ENCODE data around the gene ROBO2.
A peak's percentile ranks its signal among the peaks of the same experiment; 100 is the strongest.

The ROBO2 gene

DNA sequence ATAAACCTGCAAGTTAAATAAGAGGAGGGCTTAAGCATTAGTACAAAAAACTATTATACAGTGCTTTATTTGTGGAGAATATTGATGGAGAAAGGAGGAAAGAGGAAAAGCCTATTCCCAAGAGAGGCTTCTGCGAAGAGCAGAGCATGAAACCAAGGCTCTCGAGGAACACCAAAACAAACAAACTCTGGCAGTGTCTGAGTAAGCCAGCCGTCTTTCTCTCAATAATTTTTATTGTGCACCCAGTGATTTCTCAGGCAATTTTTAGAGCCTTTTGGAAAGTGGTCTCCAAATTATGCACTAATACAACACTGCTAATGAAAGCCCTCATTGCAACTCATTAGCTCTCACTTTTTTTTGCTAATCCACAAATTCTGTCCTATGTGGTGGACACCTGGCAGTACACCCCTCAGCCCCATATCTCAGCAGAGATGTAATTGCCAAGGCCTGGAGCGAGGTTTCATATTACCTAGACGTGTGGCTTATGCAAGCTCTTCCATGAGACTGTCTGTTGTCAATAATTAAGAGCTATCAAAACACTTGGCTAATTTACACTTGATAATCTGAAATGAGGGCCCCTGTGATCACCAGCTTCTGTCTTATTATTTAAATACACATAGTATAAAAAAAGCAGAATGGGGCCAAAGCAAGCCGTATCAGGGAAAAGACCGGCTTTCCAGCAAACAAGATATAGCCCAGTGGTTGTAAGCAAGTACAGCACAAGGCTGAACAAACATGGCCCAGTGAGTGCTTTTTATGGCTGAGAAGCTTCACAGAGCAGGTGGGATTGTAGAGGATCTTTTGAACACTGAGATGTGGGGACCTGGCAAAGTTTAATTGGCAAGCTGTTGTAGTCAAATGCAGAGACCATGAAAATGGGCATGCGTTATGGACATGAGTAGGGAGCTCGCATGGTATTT is 216.9 kb downstream of the ROBO2 start:
- no peak overlapping the region for H3K4me3 ChIP-seq (ENCODE audit: low read depth, low read length)
- DNase-seq (ENCODE audit: low read depth): no peak
- TF ChIP-seq, protein P1, sequence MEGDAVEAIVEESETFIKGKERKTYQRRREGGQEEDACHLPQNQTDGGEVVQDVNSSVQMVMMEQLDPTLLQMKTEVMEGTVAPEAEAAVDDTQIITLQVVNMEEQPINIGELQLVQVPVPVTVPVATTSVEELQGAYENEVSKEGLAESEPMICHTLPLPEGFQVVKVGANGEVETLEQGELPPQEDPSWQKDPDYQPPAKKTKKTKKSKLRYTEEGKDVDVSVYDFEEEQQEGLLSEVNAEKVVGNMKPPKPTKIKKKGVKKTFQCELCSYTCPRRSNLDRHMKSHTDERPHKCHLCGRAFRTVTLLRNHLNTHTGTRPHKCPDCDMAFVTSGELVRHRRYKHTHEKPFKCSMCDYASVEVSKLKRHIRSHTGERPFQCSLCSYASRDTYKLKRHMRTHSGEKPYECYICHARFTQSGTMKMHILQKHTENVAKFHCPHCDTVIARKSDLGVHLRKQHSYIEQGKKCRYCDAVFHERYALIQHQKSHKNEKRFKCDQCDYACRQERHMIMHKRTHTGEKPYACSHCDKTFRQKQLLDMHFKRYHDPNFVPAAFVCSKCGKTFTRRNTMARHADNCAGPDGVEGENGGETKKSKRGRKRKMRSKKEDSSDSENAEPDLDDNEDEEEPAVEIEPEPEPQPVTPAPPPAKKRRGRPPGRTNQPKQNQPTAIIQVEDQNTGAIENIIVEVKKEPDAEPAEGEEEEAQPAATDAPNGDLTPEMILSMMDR (IDR thresholded peaks at IDR 0.05; ENCODE audit: control insufficient read depth, extremely low read depth, insufficient read depth): no peak

DNA sequence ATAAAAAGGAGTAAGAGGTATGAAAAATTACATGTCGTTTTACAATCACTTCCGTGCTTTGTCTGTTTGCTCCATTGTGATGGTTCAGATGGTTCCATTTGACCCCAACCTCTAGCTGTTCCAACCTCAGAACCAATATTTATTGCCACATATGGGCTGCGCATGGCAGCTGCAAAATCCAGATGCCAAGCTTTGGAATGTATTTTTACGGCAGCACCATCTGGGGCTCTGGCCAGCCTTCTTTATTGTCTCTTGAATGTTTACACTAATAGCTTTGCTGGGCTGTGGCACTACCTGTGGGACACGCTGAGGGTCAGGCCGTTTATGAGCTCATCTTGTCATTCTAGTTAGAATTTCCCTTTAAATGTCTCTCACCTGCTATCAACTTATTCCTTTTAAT is 219.8 kb downstream of the ROBO2 start:
- TF ChIP-seq, protein P1 (IDR thresholded peaks at IDR 0.05; ENCODE audit: control insufficient read depth, extremely low read depth, insufficient read depth): no peak
- peak; percentile 18 for DNase-seq (ENCODE audit: low read depth)

DNA sequence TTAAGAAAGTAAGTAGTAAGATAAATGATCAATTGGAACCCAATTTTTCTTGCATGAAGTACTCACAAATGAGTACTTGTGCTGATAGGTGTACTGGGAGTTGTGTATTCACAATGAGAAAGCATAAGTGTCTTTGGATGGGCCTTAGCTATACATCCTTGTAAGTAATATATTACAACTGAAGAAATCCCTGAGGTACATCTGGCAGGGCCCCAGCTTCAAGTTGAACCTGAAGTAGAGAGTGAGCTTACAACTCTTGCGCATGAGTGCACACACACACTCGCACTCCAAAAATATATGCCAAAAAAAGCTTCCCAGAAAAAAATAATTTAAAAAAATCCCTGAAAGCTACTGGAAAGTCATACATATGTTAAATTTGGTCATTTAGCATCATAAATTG is 222.5 kb downstream of the ROBO2 start:
- TF ChIP-seq, protein P1 (IDR thresholded peaks at IDR 0.05; ENCODE audit: control insufficient read depth, extremely low read depth, insufficient read depth): no peak
- no peak overlapping the region for H3K4me3 ChIP-seq (ENCODE audit: low read depth, low read length)
- no peak for DNase-seq (ENCODE audit: low read depth)

More for the DNA sequence above, 219.8 kb downstream of the ROBO2 start:
- no peak overlapping the region for H3K4me3 ChIP-seq (ENCODE audit: low read depth, low read length)

DNA sequence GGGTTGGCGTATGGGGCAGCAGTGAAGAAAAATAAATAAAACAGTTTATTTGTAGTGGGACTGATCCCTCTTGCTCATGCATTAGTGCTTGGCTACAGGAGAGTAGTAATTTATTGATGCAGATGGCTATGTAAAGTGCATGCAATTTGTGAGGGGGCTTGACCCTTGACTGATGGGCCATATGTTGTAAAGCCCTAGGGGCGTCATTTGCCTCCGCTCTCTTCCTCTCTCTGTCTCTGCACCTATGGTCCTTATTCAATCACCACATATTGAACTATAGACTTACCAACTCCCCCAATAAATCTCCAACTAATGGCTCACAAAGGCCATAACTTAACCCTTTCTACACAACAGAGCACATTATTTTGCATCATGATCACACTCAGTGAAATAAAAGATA is 227.7 kb downstream of the ROBO2 start:
- no peak for DNase-seq (ENCODE audit: low read depth)
- no peak overlapping the region for H3K4me3 ChIP-seq (ENCODE audit: low read depth, low read length)
- TF ChIP-seq, protein P1 (IDR thresholded peaks at IDR 0.05; ENCODE audit: control insufficient read depth, extremely low read depth, insufficient read depth): no peak

DNA sequence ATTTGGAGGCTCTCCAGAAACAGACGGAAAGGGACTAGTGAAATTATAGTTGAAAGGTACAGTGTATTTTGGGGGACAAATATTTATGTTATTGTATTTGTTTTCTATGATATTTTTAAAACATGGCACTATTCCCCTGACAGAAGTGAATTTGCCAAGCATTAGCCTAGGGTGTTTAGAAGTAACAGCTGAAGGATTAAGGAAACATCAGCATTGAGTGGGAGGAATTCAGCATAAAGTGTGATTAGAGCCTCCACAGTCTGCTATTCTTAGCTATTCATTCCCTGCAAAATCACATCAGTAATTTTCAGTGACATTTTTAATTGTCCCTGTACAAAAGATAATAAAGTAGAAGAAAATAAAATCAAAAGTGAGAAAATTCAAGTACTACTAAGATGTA is 231.4 kb downstream of the ROBO2 start:
- TF ChIP-seq, protein P1 (IDR thresholded peaks at IDR 0.05; ENCODE audit: control insufficient read depth, extremely low read depth, insufficient read depth): no peak

GRCh38 chr3:77271711-77272110 is 231.8 kb downstream of the ROBO2 start:
- TF ChIP-seq, protein P1 (IDR thresholded peaks at IDR 0.05; ENCODE audit: control insufficient read depth, extremely low read depth, insufficient read depth): no peak
- no peak for DNase-seq (ENCODE audit: low read depth)

More for the DNA sequence above, 231.4 kb downstream of the ROBO2 start:
- H3K4me3 ChIP-seq (ENCODE audit: low read depth, low read length): no peak overlapping the region
- no peak for DNase-seq (ENCODE audit: low read depth)

More at GRCh38 chr3:77271711-77272110, 231.8 kb downstream of the ROBO2 start:
- H3K4me3 ChIP-seq (ENCODE audit: low read depth, low read length): no peak overlapping the region
